Prostate gland (tissue), 2 donors: ENCODE results near the gene CEP126.

Experiments used
- CTCF ChIP-seq, 4 experiments: fragments of 200-600 bp in 2 of 4; fragments of 450-650 bp in 2 of 4; sonication (generic) in 2 of 4; IDR thresholded peaks; 1 replicate in 3 of 4; 2 replicates in 1 of 4; pipeline ENCODE4 v1.5.1; 2016 to 2019; ENCODE audit warnings: antibody characterized with exemption in 4 of 4, mild to moderate bottlenecking in 2 of 4, moderate library complexity in 2 of 4
- POLR2AphosphoS5 ChIP-seq: sonication (generic); formaldehyde crosslinking; IDR thresholded peaks from one replicate; pipeline ENCODE4 v1.6.1; 2017; ENCODE audit warnings: antibody characterized with exemption

GRCh38 chr11:102017026-102017425 is 102.2 kb downstream of the CEP126 start:
- TF ChIP-seq CTCF (IDR thresholded peaks at IDR 0.05) (no peak), POLR2AphosphoS5 (peak; percentile 55)
